WTC11 (cell line): ENCODE data around the gene BTBD9. TPM values are rescaled to one million over a fixed set of nuclear protein-coding genes. Genes with fewer than 3 reads are reported as not detected.

ENCODE experiments used
- ATAC-seq: fragments of 200-7000 bp; cut with Tn5 transposase; 2 replicates; pipeline ENCODE4 v1.10.0; 2021; ENCODE audit warnings: mild to moderate bottlenecking, moderate library complexity
- CTCF ChIA-PET: fragments of 300-600 bp; sonication (Branson Sonifier 250); formaldehyde crosslinking; loops from one replicate; lab custom pipeline; 2021; ENCODE audit warnings: antibody characterized with exemption; lab: Charles Lee
- POLR2A ChIA-PET: fragments of 350-600 bp; sonication (Branson Sonifier 250); formaldehyde crosslinking; loops from one replicate; lab custom pipeline; 2021; ENCODE audit warnings: antibody characterized with exemption; lab: Charles Lee
- DNase-seq: peaks from one replicate; pipeline ENCODE4 v3.0.0; 2021; ENCODE audit warnings: low spot score
- H3K27ac Mint-ChIP-seq: 2 replicates; pipeline ENCODE4 v1.8.0; 2021; ENCODE audit warnings: mixed read lengths
- H3K27me3 Mint-ChIP-seq: 2 replicates; pipeline ENCODE4 v1.8.0; 2021; ENCODE audit warnings: low read depth, mild to moderate bottlenecking, moderate library complexity, mixed read lengths
- H3K36me3 Mint-ChIP-seq: 2 replicates; pipeline ENCODE4 v1.8.0; 2021; ENCODE audit warnings: mixed read lengths
- H3K4me1 Mint-ChIP-seq: 2 replicates; pipeline ENCODE4 v1.8.0; 2022; ENCODE audit warnings: mixed read lengths
- H3K4me3 Mint-ChIP-seq: 2 replicates; pipeline ENCODE4 v1.8.0; 2021; ENCODE audit warnings: mild to moderate bottlenecking, moderate library complexity, mixed read lengths
- H3K9me3 Mint-ChIP-seq: 2 replicates; pipeline ENCODE4 v1.8.0; 2021; ENCODE audit warnings: mixed read lengths
- ATF1 ChIP-seq: sonication (generic); formaldehyde crosslinking; IDR thresholded peaks from 2 replicates; pipeline ENCODE4 v1.8.1; 2023; ENCODE audit warnings: mild to moderate bottlenecking, moderate library complexity, missing genetic modification reagents
- CBFB ChIP-seq: sonication (generic); formaldehyde crosslinking; IDR thresholded peaks from 2 replicates; pipeline ENCODE4 v1.8.1; 2022; ENCODE audit warnings: mild to moderate bottlenecking, low read depth, missing genetic modification reagents
- ELF4 ChIP-seq: sonication (generic); formaldehyde crosslinking; IDR thresholded peaks from 2 replicates; pipeline ENCODE4 v1.8.1; 2022; ENCODE audit warnings: low read depth, mild to moderate bottlenecking, moderate library complexity, missing genetic modification reagents
- EMX1 ChIP-seq: fragments of 250-450 bp; sonication (Bioruptor Pico); IDR thresholded peaks from 2 replicates; pipeline ENCODE4 v1.8.0; 2021; ENCODE audit warnings: mild to moderate bottlenecking
- ETV6 ChIP-seq: sonication (generic); formaldehyde crosslinking; IDR thresholded peaks from 2 replicates; pipeline ENCODE4 v1.8.1; 2022; ENCODE audit warnings: mild to moderate bottlenecking, missing genetic modification reagents
- FOXK1 ChIP-seq: sonication (generic); formaldehyde crosslinking; IDR thresholded peaks from 2 replicates; pipeline ENCODE4 v1.8.0; 2022; ENCODE audit warnings: mild to moderate bottlenecking, moderate library complexity, missing genetic modification reagents
- GABPB1 ChIP-seq: sonication (generic); formaldehyde crosslinking; IDR thresholded peaks from 2 replicates; pipeline ENCODE4 v1.8.1; 2023; ENCODE audit warnings: mild to moderate bottlenecking, missing genetic modification reagents
- GRHL2 ChIP-seq: fragments of 250-450 bp; sonication (Bioruptor Pico); IDR thresholded peaks from 2 replicates; pipeline ENCODE4 v1.8.0; 2022; ENCODE audit warnings: mild to moderate bottlenecking, moderate library complexity; ENCODE audit not compliant: insufficient replicate concordance, severe bottlenecking
- IRF2 ChIP-seq: sonication (generic); formaldehyde crosslinking; IDR thresholded peaks from 2 replicates; pipeline ENCODE4 v1.8.0; 2022; ENCODE audit warnings: low read depth, missing genetic modification reagents, borderline replicate concordance
- JAZF1 ChIP-seq: fragments of 250-450 bp; sonication (Bioruptor Pico); IDR thresholded peaks from 2 replicates; pipeline ENCODE4 v1.9.0; 2021; ENCODE audit warnings: moderate library complexity, mild to moderate bottlenecking, inconsistent platforms
- MXD4 ChIP-seq: fragments of 250-450 bp; sonication (Bioruptor Pico); IDR thresholded peaks from 2 replicates; pipeline ENCODE4 v1.8.0; 2021; ENCODE audit warnings: mild to moderate bottlenecking, moderate library complexity, borderline replicate concordance
- MYBL2 ChIP-seq: sonication (generic); formaldehyde crosslinking; IDR thresholded peaks from 2 replicates; pipeline ENCODE4 v1.8.1; 2023; ENCODE audit warnings: mild to moderate bottlenecking, moderate library complexity, missing genetic modification reagents
- NFYB ChIP-seq: sonication (generic); formaldehyde crosslinking; conservative IDR thresholded peaks from 2 replicates; pipeline ENCODE4 v1.8.0; 2022; ENCODE audit warnings: low read depth, missing genetic modification reagents
- PRRX2 ChIP-seq: fragments of 250-450 bp; sonication (Bioruptor Pico); IDR thresholded peaks from 2 replicates; pipeline ENCODE4 v1.8.0; 2021; ENCODE audit warnings: mild to moderate bottlenecking
- RORB ChIP-seq: fragments of 250-450 bp; sonication (Bioruptor Pico); IDR thresholded peaks from 2 replicates; pipeline ENCODE4 v1.9.0; 2021; ENCODE audit warnings: mild to moderate bottlenecking
- SMAD3 ChIP-seq: sonication (generic); formaldehyde crosslinking; IDR thresholded peaks from 2 replicates; pipeline ENCODE4 v1.8.0; 2022; ENCODE audit warnings: missing genetic modification reagents, mild to moderate bottlenecking, borderline replicate concordance
- SMAD4 ChIP-seq: sonication (generic); formaldehyde crosslinking; IDR thresholded peaks from 2 replicates; pipeline ENCODE4 v1.8.0; 2022; ENCODE audit warnings: mild to moderate bottlenecking, missing genetic modification reagents
- TEAD1 ChIP-seq: sonication (generic); formaldehyde crosslinking; IDR thresholded peaks from 2 replicates; pipeline ENCODE4 v1.8.0; 2022; ENCODE audit warnings: mild to moderate bottlenecking, missing genetic modification reagents
- TEAD4 ChIP-seq: sonication (generic); formaldehyde crosslinking; IDR thresholded peaks from 2 replicates; pipeline ENCODE4 v1.8.0; 2022; ENCODE audit warnings: mild to moderate bottlenecking, missing genetic modification reagents
- TP53 ChIP-seq: sonication (generic); formaldehyde crosslinking; IDR thresholded peaks from 2 replicates; pipeline ENCODE4 v1.8.1; 2023; ENCODE audit warnings: mild to moderate bottlenecking, missing genetic modification reagents
- ZNF219 ChIP-seq: sonication (generic); formaldehyde crosslinking; IDR thresholded peaks from 2 replicates; pipeline ENCODE4 v1.8.0; 2023; ENCODE audit warnings: missing genetic modification reagents, mild to moderate bottlenecking, borderline replicate concordance
- ZNF317 ChIP-seq: sonication (generic); formaldehyde crosslinking; IDR thresholded peaks from 2 replicates; pipeline ENCODE4 v1.8.1; 2023; ENCODE audit warnings: low read depth, mild to moderate bottlenecking, moderate library complexity, missing genetic modification reagents, borderline replicate concordance
- ZNF416 ChIP-seq: fragments of 250-450 bp; sonication (Bioruptor Pico); IDR thresholded peaks from 2 replicates; pipeline ENCODE4 v1.9.0; 2021; ENCODE audit warnings: mild to moderate bottlenecking, inconsistent platforms
- total RNA-seq: library from RNA; stranded (reverse); gene quantifications from 3 replicates; pipeline ENCODE4 v1.2.3, GENCODE V29; 2021
- TF ChIP-seq, protein P1 (sequence below): sonication (generic); formaldehyde crosslinking; IDR thresholded peaks from 2 replicates; pipeline ENCODE4 v1.8.1; 2022; ENCODE audit warnings: mild to moderate bottlenecking, moderate library complexity, missing genetic modification reagents
- TF ChIP-seq, protein P2 (sequence below): sonication (generic); formaldehyde crosslinking; IDR thresholded peaks from 2 replicates; pipeline ENCODE4 v1.8.1; 2023; ENCODE audit warnings: mild to moderate bottlenecking, missing genetic modification reagents
- TF ChIP-seq, protein P3 (sequence below): fragments of 250-450 bp; sonication (Bioruptor Pico); IDR thresholded peaks from 2 replicates; pipeline ENCODE4 v1.9.0; 2021; ENCODE audit warnings: mild to moderate bottlenecking
- TF ChIP-seq, protein P4 (sequence below): sonication (generic); formaldehyde crosslinking; IDR thresholded peaks from 2 replicates; pipeline ENCODE4 v1.8.0; 2022; ENCODE audit warnings: mild to moderate bottlenecking, missing genetic modification reagents

The BTBD9 gene
- total RNA-seq, 1 experiment from 2014 or later: 4.2 TPM

DNA sequence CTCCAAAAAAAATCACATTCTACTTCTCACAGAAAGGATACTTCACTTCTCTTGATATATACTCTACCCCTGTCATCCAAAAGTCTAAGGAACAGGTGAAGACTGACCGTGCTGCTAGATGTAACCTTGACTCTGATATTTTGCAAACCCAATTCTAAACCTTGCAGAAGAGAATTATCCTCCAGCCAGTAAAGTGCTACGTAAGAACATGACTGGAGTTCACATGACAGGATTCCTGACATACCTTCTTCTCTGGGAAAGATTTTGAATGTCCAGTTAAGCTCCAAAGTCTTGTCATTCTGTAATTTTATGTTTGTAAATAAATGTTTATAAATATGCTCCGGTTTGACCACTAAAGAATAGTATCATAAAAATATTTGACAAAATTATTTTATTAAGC, 35.8 kb downstream of the BTBD9 start (continued):
- TF ChIP-seq SMAD3 (CRISPR knock-in tag) (no peak), ETV6 (no peak), ZNF317 (CRISPR knock-in tag) (no peak)

DNA sequence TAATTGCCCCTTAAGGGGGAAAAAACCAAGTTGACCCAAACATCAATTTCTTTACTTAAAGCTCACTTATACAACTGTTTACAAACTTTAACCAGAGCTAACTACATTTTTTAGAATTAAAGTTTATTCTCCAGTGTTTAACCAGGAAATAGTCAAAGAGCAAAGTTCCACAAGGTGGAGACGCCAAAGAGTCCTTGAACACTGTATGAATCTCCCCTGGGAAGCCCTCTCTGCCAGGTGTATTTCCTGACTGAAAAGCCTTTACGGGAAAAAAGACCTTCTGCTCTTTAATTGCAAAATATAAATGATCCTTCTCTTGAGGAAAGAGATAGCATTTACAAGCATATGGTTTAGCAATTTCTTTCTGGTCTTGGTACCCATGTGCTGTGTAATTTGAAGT, 36.2 kb downstream of the BTBD9 start:
- no peak overlapping the region for H3K4me3 Mint-ChIP-seq
- H3K36me3 Mint-ChIP-seq: no peaks in the 10 kb centered on the region
- DNase-seq: no peak
- CTCF ChIA-PET: no interaction called here
- no peak overlapping the region for H3K27ac Mint-ChIP-seq
- H3K4me1 Mint-ChIP-seq: peaks cover 2% of the 10 kb centered on the region; the same call in 1 of the 2 replicates
- no peaks in the 10 kb centered on the region for H3K27me3 Mint-ChIP-seq
- POLR2A ChIA-PET: no interaction called here
- no peaks in the 10 kb centered on the region for H3K9me3 Mint-ChIP-seq
- TF ChIP-seq ATF1 (CRISPR knock-in tag) (no peak), SMAD3 (CRISPR knock-in tag) (no peak), GABPB1 (no peak), EMX1 (no peak), ZNF416 (CRISPR knock-in tag) (no peak), ZNF219 (CRISPR knock-in tag) (no peak), RORB (CRISPR knock-in tag) (no peak), TEAD4 (no peak), TP53 (CRISPR knock-in tag) (no peak), TEAD1 (CRISPR knock-in tag) (no peak), IRF2 (no peak), PRRX2 (CRISPR knock-in tag) (no peak), JAZF1 (no peak)
- ATAC-seq: no peak

DNA sequence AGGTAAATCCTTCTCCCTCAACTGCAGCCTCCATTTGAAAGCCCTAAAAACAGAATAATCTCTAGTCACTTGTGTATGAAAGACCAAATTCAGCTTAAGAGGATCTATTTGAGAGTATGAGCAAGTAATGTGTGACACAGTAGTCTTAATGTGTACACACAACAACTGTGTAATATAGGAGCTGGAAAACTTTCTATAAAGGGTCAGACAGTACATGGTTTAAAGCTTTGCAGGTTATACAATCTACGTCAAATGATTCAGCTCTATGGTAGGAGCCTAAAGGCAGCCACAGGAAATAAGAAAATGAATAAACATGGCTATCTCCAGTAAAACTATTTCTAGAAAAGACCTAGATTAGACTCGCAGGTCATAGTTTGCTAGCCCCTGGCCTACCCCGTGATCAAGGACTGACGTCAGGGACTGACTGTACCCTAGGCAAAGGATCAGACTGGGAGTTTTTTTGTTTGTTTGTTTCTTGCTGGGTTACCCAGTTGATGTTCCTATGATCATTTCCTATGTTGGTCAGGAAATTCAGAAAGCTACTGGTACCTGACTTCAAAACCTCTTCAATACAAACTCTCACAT, 39.7 kb downstream of the BTBD9 start:
- H3K4me3 Mint-ChIP-seq: no peak overlapping the region
- no peaks in the 10 kb centered on the region for H3K36me3 Mint-ChIP-seq
- peaks cover 9% of the 10 kb centered on the region for H3K4me1 Mint-ChIP-seq
- ChIA-PET POLR2A (no interaction called here), CTCF (no interaction called here)
- DNase-seq (no peak), ATAC-seq (no peak)
- H3K27ac Mint-ChIP-seq: no peak overlapping the region
- no peaks in the 10 kb centered on the region for H3K9me3 Mint-ChIP-seq
- no peak for TF ChIP-seq NFYB (CRISPR knock-in tag)
- no peaks in the 10 kb centered on the region for H3K27me3 Mint-ChIP-seq

DNA sequence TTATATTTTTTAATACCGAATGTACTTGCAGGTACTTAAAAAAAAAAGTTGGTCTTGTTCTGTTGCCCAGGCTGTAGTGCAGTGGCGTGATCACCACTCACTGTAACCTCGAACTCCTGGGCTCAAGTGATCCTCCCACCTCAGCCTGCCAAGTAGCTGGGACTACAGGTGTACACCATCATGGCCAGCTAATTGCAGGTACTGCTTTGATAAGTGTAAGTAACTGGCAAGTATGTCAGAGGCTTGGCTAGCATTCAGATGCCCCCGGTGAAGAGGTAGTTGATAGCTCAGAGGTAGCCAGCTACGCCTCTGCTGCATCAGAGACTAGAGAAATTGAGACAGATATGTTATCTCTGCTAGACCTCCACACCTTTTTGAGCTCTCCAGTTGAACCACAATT, 40.5 kb downstream of the BTBD9 start:
- Mint-ChIP-seq H3K4me3 (no peak overlapping the region), H3K4me1 (peaks cover 9% of the 10 kb centered on the region), H3K27ac (no peak overlapping the region), H3K9me3 (no peaks in the 10 kb centered on the region), H3K27me3 (no peaks in the 10 kb centered on the region), H3K36me3 (no peaks in the 10 kb centered on the region)
- DNase-seq: no peak
- ChIA-PET POLR2A (no interaction called here), CTCF (no interaction called here)
- ATAC-seq: no peak
- TF ChIP-seq GRHL2 (CRISPR knock-in tag) (no peak), CBFB (CRISPR knock-in tag) (no peak), MYBL2 (CRISPR knock-in tag) (no peak), SMAD4 (CRISPR knock-in tag) (no peak), RORB (CRISPR knock-in tag) (no peak), EMX1 (no peak), NFYB (CRISPR knock-in tag) (no peak), ZNF219 (CRISPR knock-in tag) (no peak), ZNF317 (CRISPR knock-in tag) (no peak), FOXK1 (CRISPR knock-in tag) (no peak), TEAD4 (no peak), ELF4 (CRISPR knock-in tag) (no peak), MXD4 (CRISPR knock-in tag) (no peak)
- TF ChIP-seq, protein P1, sequence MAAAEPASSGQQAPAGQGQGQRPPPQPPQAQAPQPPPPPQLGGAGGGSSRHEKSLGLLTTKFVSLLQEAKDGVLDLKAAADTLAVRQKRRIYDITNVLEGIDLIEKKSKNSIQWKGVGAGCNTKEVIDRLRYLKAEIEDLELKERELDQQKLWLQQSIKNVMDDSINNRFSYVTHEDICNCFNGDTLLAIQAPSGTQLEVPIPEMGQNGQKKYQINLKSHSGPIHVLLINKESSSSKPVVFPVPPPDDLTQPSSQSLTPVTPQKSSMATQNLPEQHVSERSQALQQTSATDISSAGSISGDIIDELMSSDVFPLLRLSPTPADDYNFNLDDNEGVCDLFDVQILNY (CRISPR knock-in tag): no peak
- TF ChIP-seq, protein P2, sequence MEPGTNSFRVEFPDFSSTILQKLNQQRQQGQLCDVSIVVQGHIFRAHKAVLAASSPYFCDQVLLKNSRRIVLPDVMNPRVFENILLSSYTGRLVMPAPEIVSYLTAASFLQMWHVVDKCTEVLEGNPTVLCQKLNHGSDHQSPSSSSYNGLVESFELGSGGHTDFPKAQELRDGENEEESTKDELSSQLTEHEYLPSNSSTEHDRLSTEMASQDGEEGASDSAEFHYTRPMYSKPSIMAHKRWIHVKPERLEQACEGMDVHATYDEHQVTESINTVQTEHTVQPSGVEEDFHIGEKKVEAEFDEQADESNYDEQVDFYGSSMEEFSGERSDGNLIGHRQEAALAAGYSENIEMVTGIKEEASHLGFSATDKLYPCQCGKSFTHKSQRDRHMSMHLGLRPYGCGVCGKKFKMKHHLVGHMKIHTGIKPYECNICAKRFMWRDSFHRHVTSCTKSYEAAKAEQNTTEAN (CRISPR knock-in tag): no peak
- TF ChIP-seq, protein P3, sequence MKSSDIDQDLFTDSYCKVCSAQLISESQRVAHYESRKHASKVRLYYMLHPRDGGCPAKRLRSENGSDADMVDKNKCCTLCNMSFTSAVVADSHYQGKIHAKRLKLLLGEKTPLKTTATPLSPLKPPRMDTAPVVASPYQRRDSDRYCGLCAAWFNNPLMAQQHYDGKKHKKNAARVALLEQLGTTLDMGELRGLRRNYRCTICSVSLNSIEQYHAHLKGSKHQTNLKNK (CRISPR knock-in tag): no peak
- TF ChIP-seq, protein P4, sequence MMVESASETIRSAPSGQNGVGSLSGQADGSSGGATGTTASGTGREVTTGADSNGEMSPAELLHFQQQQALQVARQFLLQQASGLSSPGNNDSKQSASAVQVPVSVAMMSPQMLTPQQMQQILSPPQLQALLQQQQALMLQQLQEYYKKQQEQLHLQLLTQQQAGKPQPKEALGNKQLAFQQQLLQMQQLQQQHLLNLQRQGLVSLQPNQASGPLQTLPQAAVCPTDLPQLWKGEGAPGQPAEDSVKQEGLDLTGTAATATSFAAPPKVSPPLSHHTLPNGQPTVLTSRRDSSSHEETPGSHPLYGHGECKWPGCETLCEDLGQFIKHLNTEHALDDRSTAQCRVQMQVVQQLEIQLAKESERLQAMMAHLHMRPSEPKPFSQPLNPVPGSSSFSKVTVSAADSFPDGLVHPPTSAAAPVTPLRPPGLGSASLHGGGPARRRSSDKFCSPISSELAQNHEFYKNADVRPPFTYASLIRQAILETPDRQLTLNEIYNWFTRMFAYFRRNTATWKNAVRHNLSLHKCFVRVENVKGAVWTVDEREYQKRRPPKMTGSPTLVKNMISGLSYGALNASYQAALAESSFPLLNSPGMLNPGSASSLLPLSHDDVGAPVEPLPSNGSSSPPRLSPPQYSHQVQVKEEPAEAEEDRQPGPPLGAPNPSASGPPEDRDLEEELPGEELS (CRISPR knock-in tag): no peak
